K562 (cell line): ENCODE data around the gene SLC30A1. TPM values are rescaled to one million over a fixed set of nuclear protein-coding genes. Genes with fewer than 3 reads are reported as not detected.

Experiments
- ARID1B ChIP-seq: fragments of 450-650 bp; IDR thresholded peaks from 2 replicates; pipeline ENCODE4 v1.6.1; 2016; ENCODE audit warnings: antibody characterized with exemption, mild to moderate bottlenecking, inconsistent platforms
- BHLHE40 ChIP-seq: IDR thresholded peaks from 2 replicates; pipeline ENCODE4 v1.6.1; 2011; ENCODE audit warnings: low read length, improper control_type of control experiment
- BMI1 ChIP-seq: fragments of 150-350 bp; IDR thresholded peaks from 2 replicates; pipeline ENCODE4 v1.6.1; 2014; ENCODE audit warnings: low read length
- CBFA2T2 ChIP-seq: fragments of 450-650 bp; conservative IDR thresholded peaks from 2 replicates; pipeline ENCODE4 v1.6.1; 2017; ENCODE audit warnings: mild to moderate bottlenecking
- CHD2 ChIP-seq: IDR thresholded peaks from 2 replicates; pipeline ENCODE4 v1.6.1; 2011; ENCODE audit warnings: low read depth, low read length
- HMG20B ChIP-seq: fragments of 250-450 bp; sonication (Bioruptor Pico); IDR thresholded peaks from 2 replicates; pipeline ENCODE4 v1.5.0; 2021; ENCODE audit warnings: mild to moderate bottlenecking
- HNRNPUL1 ChIP-seq: fragments of 200-400 bp; formaldehyde crosslinking; IDR thresholded peaks from 2 replicates; pipeline ENCODE4 v1.6.1; 2017; ENCODE audit warnings: low read length
- JUND ChIP-seq, 2 experiments: IDR thresholded peaks; 2 replicates in 1 of 2; 3 replicates in 1 of 2; pipeline ENCODE4 v1.6.1; 2011; ENCODE audit warnings: borderline replicate concordance in 2 of 2, low read depth in 2 of 2, low read length in 2 of 2, improper control_type of control experiment in 1 of 2, missing biosample characterization in 1 of 2, missing genetic modification characterization in 1 of 2, missing genetic modification reagents in 1 of 2
- RAD21 ChIP-seq, 2 experiments: fragments of 250-450 bp in 1 of 2; fragments of 450-650 bp in 1 of 2; sonication (Bioruptor Pico) in 1 of 2; formaldehyde crosslinking in 1 of 2; IDR thresholded peaks in 1 of 2; conservative IDR thresholded peaks in 1 of 2; 2 replicates each; pipeline versions ENCODE4 v1.4.0 to v1.8.0; 2020 to 2022; ENCODE audit warnings: mild to moderate bottlenecking in 2 of 2, moderate library complexity in 1 of 2
- SETDB1 ChIP-seq: IDR thresholded peaks from one replicate; pipeline ENCODE4 v1.6.1; 2012; ENCODE audit warnings: low read length, control low read depth, inconsistent platforms
- SMC3 ChIP-seq: conservative IDR thresholded peaks from 2 replicates; pipeline ENCODE4 v1.6.1; 2011; ENCODE audit warnings: low read depth, low read length, improper control_type of control experiment; ENCODE audit not compliant: insufficient read depth
- SOX6 ChIP-seq: fragments of 450-650 bp; IDR thresholded peaks from 2 replicates; pipeline ENCODE4 v1.6.1; 2014; ENCODE audit warnings: mild to moderate bottlenecking
- TSC22D4 ChIP-seq: fragments of 450-650 bp; IDR thresholded peaks from 2 replicates; pipeline ENCODE4 v1.6.1; 2016; ENCODE audit warnings: missing genetic modification characterization, missing biosample characterization, control low read depth
- ZNF75A ChIP-seq: fragments of 450-650 bp; formaldehyde crosslinking; IDR thresholded peaks from 2 replicates; pipeline ENCODE4 v1.4.0; 2020; ENCODE audit warnings: mild to moderate bottlenecking
- polyA plus RNA-seq, 8 experiments: library from polyadenylated mRNA; depleted of rRNA in 4 of 8; stranded (reverse) in 5 of 8; unstranded in 3 of 8; fragments of >200 nt; fragmentation: Nextera tagmentation in 2 of 8; fragmentation: Illumina TruSeq in 1 of 8; extraction: Ambion mirVana in 2 of 8; extraction: Trizol in 1 of 8; gene quantifications; 2 replicates each; pipeline versions ENCODE4 v1.2.1 to v1.2.3, GENCODE V29; 2011 to 2014; ENCODE audit warnings: inconsistent platforms in 1 of 8, missing spikeins in 1 of 8
- total RNA-seq, 7 experiments: library from RNA; depleted of rRNA in 6 of 7; stranded (reverse); fragments of >200 nt in 6 of 7; fragmentation: Illumina TruSeq in 2 of 7; extraction: Trizol in 2 of 7; gene quantifications; 2 replicates each; pipeline versions ENCODE4 v1.2.1 to v1.2.3, GENCODE V29; 2011 to 2021; ENCODE audit warnings: low replicate concordance in 1 of 7
- TF ChIP-seq, protein P1 (sequence below), 3 experiments: IDR thresholded peaks in 2 of 3; conservative IDR thresholded peaks in 1 of 3; 2 replicates each; pipeline ENCODE4 v1.5.1; 2011 to 2012; ENCODE audit warnings: low read length in 3 of 3, mild to moderate bottlenecking in 3 of 3, control low read depth in 2 of 3, improper control_type of control experiment in 1 of 3, inconsistent platforms in 1 of 3, low read depth in 1 of 3, mixed read lengths in 1 of 3, moderate library complexity in 1 of 3; ENCODE audit not compliant: insufficient read depth in 2 of 3

Gene SLC30A1
- total and polyA plus RNA-seq, 9 of the 15 experiments (the other 6 are each of a cell fraction or from before 2014, with no cell fraction given), result 4.1 to 14.4 (median 6.6) TPM

DNA sequence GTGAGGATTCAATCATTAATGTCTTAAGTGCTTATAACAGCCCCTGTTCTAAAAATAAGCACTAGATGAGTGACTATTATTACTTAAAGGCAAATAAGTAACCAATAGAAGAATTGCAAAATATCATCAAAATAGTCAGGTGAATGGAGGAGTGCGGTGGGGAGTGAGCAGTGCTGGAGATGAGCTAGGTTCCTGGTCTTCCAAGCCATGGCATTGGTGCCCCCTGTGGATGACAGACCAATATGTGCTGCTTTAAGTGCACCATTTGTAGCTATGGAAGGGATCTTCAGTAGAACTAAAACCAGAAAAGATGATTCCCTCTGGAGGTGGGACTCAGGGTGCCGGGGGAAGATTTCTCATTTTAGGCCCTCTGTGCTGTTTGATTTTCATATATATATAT lies 46.1 kb upstream of the SLC30A1 start (continued):
- TF ChIP-seq, protein P1, sequence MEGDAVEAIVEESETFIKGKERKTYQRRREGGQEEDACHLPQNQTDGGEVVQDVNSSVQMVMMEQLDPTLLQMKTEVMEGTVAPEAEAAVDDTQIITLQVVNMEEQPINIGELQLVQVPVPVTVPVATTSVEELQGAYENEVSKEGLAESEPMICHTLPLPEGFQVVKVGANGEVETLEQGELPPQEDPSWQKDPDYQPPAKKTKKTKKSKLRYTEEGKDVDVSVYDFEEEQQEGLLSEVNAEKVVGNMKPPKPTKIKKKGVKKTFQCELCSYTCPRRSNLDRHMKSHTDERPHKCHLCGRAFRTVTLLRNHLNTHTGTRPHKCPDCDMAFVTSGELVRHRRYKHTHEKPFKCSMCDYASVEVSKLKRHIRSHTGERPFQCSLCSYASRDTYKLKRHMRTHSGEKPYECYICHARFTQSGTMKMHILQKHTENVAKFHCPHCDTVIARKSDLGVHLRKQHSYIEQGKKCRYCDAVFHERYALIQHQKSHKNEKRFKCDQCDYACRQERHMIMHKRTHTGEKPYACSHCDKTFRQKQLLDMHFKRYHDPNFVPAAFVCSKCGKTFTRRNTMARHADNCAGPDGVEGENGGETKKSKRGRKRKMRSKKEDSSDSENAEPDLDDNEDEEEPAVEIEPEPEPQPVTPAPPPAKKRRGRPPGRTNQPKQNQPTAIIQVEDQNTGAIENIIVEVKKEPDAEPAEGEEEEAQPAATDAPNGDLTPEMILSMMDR (IDR thresholded peaks at IDR 0.05 in 2 of 3, conservative IDR thresholded peaks at IDR 0.05 in 1 of 3; ENCODE audit: insufficient read depth in 2 of 3, low read depth in 1 of 3, low read length in 3 of 3), result peak; percentile 57 to 72 (median 64)
- TF ChIP-seq SETDB1, result no peak
- TF ChIP-seq SMC3, result 0 out of 2 replicates have a peak, but pooled peaks have one; percentile 29
- TF ChIP-seq HNRNPUL1, result no peak
- TF ChIP-seq BMI1, result no peak
- 0 out of 2 replicates have a peak, but pooled peaks have one; percentile 5 for TF ChIP-seq JUND (IDR thresholded peaks at IDR 0.05; ENCODE audit: borderline replicate concordance, low read depth, low read length)
- no peak; the same call in 2 of the 3 replicates for TF ChIP-seq JUND (tag; IDR thresholded peaks at IDR 0.05; ENCODE audit: borderline replicate concordance, low read depth, low read length)
- TF ChIP-seq SOX6, result no peak
- TF ChIP-seq CHD2, result no peak
- no peak for TF ChIP-seq CBFA2T2
- no peak for TF ChIP-seq ZNF75A (CRISPR knock-in tag)
- TF ChIP-seq BHLHE40, result 0 out of 2 replicates have a peak, but pooled peaks have one; percentile 10
- TF ChIP-seq HMG20B (CRISPR knock-in tag), result no peak
- no peak for TF ChIP-seq TSC22D4 (tag)
- TF ChIP-seq RAD21 (CRISPR knock-in tag; conservative IDR thresholded peaks at IDR 0.05 in 1 of 2, IDR thresholded peaks at IDR 0.05 in 1 of 2), result peak; percentile 65 to 71
- TF ChIP-seq ARID1B, result no peak
